ENCODE measurements around the gene IRF2.

DNA sequence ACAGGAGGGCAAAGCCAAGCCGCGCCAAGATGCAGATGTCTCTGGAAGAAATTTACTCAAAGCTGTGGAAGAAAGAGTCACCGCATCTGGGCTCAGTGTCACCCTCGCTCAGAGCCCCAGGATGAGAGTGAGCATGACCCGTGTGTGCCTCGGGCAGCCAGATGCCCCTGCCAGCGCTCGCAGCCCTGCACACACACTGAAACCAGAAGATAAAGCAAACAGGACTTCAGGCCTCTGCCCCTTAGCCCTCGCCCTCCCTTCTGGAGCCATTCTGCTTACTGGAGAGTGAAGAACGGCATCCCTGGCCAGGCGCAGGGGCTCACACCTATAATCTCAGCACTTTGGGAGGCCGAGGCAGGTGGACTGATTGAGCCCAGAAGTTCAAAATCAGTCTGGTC is 103.0 kb downstream of the IRF2 start:
- TF ChIP-seq, protein P1, sequence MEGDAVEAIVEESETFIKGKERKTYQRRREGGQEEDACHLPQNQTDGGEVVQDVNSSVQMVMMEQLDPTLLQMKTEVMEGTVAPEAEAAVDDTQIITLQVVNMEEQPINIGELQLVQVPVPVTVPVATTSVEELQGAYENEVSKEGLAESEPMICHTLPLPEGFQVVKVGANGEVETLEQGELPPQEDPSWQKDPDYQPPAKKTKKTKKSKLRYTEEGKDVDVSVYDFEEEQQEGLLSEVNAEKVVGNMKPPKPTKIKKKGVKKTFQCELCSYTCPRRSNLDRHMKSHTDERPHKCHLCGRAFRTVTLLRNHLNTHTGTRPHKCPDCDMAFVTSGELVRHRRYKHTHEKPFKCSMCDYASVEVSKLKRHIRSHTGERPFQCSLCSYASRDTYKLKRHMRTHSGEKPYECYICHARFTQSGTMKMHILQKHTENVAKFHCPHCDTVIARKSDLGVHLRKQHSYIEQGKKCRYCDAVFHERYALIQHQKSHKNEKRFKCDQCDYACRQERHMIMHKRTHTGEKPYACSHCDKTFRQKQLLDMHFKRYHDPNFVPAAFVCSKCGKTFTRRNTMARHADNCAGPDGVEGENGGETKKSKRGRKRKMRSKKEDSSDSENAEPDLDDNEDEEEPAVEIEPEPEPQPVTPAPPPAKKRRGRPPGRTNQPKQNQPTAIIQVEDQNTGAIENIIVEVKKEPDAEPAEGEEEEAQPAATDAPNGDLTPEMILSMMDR (IDR thresholded peaks at IDR 0.05): no peak
- TF ChIP-seq EZH2 (IDR thresholded peaks at IDR 0.05): no peak

All from neural progenitor cell (in vitro differentiated cells).